Thymus (tissue), 14 donors: Measurements from ENCODE around the gene DLEC1. TPM values are rescaled to one million over a fixed set of nuclear protein-coding genes. Genes with fewer than 3 reads are reported as not detected.

Experiments used
- DNase-seq, 9 donors: peaks; one replicate each; pipeline ENCODE4 v3.0.0-alpha.2; 2013; ENCODE audit warnings: low spot score in 9 of 9, low read depth in 6 of 9, missing footprints in 1 of 9
- H3K27ac ChIP-seq, 2 donors: one replicate each; pipeline ENCODE4 v1.5.1; 2013; ENCODE audit warnings: control low read depth in 1 of 2, low read depth in 1 of 2, low read length in 1 of 2, mild to moderate bottlenecking in 1 of 2, moderate library complexity in 1 of 2
- H3K27me3 ChIP-seq, 2 donors: one replicate each; pipeline ENCODE4 v1.5.1; 2013; ENCODE audit warnings: low read length in 1 of 2; ENCODE audit not compliant: control insufficient read depth in 2 of 2, insufficient read depth in 1 of 2
- H3K36me3 ChIP-seq, 2 donors: one replicate each; pipeline ENCODE4 v1.5.1; 2013; ENCODE audit warnings: low read length in 1 of 2, mild to moderate bottlenecking in 1 of 2, moderate library complexity in 1 of 2; ENCODE audit not compliant: control insufficient read depth in 2 of 2, insufficient read depth in 2 of 2
- H3K4me1 ChIP-seq, 2 donors: one replicate each; pipeline ENCODE4 v1.5.1; 2013; ENCODE audit warnings: low read length in 2 of 2; ENCODE audit not compliant: control insufficient read depth in 2 of 2, insufficient read depth in 2 of 2
- H3K4me3 ChIP-seq, 2 donors: one replicate each; pipeline ENCODE4 v1.5.1; 2013; ENCODE audit warnings: low read length in 2 of 2, control low read depth in 1 of 2, mild to moderate bottlenecking in 1 of 2
- H3K9me3 ChIP-seq, 2 donors: one replicate each; pipeline ENCODE4 v1.5.1; 2013; ENCODE audit warnings: low read length in 1 of 2, mild to moderate bottlenecking in 1 of 2; ENCODE audit not compliant: control insufficient read depth in 2 of 2, insufficient read depth in 1 of 2
- WGBS: extraction: QIAGEN DNeasy Blood & Tissue Kit; methylation state at CpG from one replicate; pipeline ENCODE4 v1.1.7; 2013; 5-methylcytosine and 5-hydroxymethylcytosine counted together
- long read RNA-seq, 10 donors: transcript quantifications; one replicate each; lab custom pipeline, GENCODE V29; 2026
- polyA plus RNA-seq: library from polyadenylated mRNA; stranded (reverse); fragments of 200-250 nt; gene quantifications from one replicate; pipeline ENCODE4 v1.2.3, GENCODE V29; 2013
- total RNA-seq: library from RNA; stranded (reverse); fragments of 120-200 nt; gene quantifications from one replicate; pipeline ENCODE4 v1.2.4, GENCODE V29; 2013
- donor health status: healthy.

Gene DLEC1
- 0.09 TPM for total RNA-seq
- 0.52 TPM for polyA plus RNA-seq
- long read RNA-seq, donor 1 = 0 reads
- long read RNA-seq, donor 2, partial matches to known transcripts = 233 of 233 reads
- long read RNA-seq, donor 2, other reads (novel, unspliced or antisense) = 0 of 233 reads
- long read RNA-seq, donor 3, partial matches to known transcripts = 32 of 54 reads
- long read RNA-seq, donor 3, other reads (novel, unspliced or antisense) = 22 of 54 reads
- long read RNA-seq, donor 4, partial matches to known transcripts = 38 of 57 reads
- long read RNA-seq, donor 4, other reads (novel, unspliced or antisense) = 19 of 57 reads
- long read RNA-seq, donor 5 = 0 reads
- long read RNA-seq, donor 6, partial matches to known transcripts = 74 of 74 reads
- long read RNA-seq, donor 6, other reads (novel, unspliced or antisense) = 0 of 74 reads
- long read RNA-seq, donor 7, partial matches to known transcripts = 20 of 30 reads
- long read RNA-seq, donor 7, other reads (novel, unspliced or antisense) = 10 of 30 reads
- long read RNA-seq, donor 8 = 0 reads
- long read RNA-seq, donor 9, partial matches to known transcripts = 12 of 26 reads
- long read RNA-seq, donor 9, other reads (novel, unspliced or antisense) = 14 of 26 reads
- long read RNA-seq, donor 10, partial matches to known transcripts = 21 of 21 reads
- long read RNA-seq, donor 10, other reads (novel, unspliced or antisense) = 0 of 21 reads

GRCh38 chr3:38039101-38039898 lies at the start of gene DLEC1:
DLEC1 (plus strand) TSS chr3:38039208; CDS start chr3:38039226, 18 bp downstream.
- H3K4me3 ChIP-seq = peak within 1 kb of the TSS; percentile 52 to 54
- under 1% methylated on average over 67 of the region's 67 CpGs for WGBS
- no peaks in the 10 kb centered on the region for H3K36me3 ChIP-seq
- H3K9me3 ChIP-seq = peaks cover 0 to 3% of the 10 kb centered on the region in 2 donors
- H3K4me1 ChIP-seq = peaks cover 7 to 15% of the 10 kb centered on the region in 2 donors
- peak within 1 kb of the TSS in 1 of 2 donors; percentile 37 for H3K27ac ChIP-seq
- peak; percentile 71 to 91 (median 78) for DNase-seq
- peaks cover 6 to 27% of the 10 kb centered on the region in 2 donors for H3K27me3 ChIP-seq

GRCh38 chr3:37989821-37990480 lies 49.1 kb upstream of the DLEC1 start:
- Histone ChIP-seq H3K4me3 (no peak overlapping the region), H3K27me3 (no peaks in the 10 kb centered on the region), H3K9me3 (no peaks in the 10 kb centered on the region), H3K4me1 (peaks cover 2 to 12% of the 10 kb centered on the region in 2 donors), H3K27ac (no peak overlapping the region), H3K36me3 (no peaks in the 10 kb centered on the region)
- 94% methylated on average over 7 of the region's 7 CpGs for WGBS
- DNase-seq = no peak

GRCh38 chr3:37990527-37990926 lies 48.5 kb upstream of the DLEC1 start, which contains the start of gene VILL:
VILL (plus strand) TSS chr3:37990786; CDS start chr3:37993673, 2,887 bp downstream.
- H3K27ac ChIP-seq = no peak within 1 kb of the TSS
- peaks cover 0 to 3% of the 10 kb centered on the region in 2 donors for H3K36me3 ChIP-seq
- no peak for DNase-seq
- H3K4me1 ChIP-seq = peaks cover 5 to 16% of the 10 kb centered on the region in 2 donors
- WGBS = 94% methylated on average over 10 of the region's 10 CpGs
- H3K9me3 ChIP-seq = no peaks in the 10 kb centered on the region
- no peaks in the 10 kb centered on the region for H3K27me3 ChIP-seq
- H3K4me3 ChIP-seq = no peak within 1 kb of the TSS

- H3K4me3 ChIP-seq = no peak overlapping the region
- 89% methylated on average over 6 of the region's 6 CpGs for WGBS
Measured at GRCh38 chr3:37991109-37991508, 47.9 kb upstream of the DLEC1 start.

GRCh38 chr3:37991823-37992222 lies 47.2 kb upstream of the DLEC1 start:
- Histone ChIP-seq H3K4me1 (peaks cover 7 to 25% of the 10 kb centered on the region in 2 donors), H3K36me3 (peaks cover 6 to 11% of the 10 kb centered on the region in 2 donors), H3K9me3 (no peaks in the 10 kb centered on the region), H3K4me3 (no peak overlapping the region), H3K27ac (no peak overlapping the region), H3K27me3 (no peaks in the 10 kb centered on the region)
- WGBS = 95% methylated on average over 7 of the region's 7 CpGs
- no peak for DNase-seq

More at GRCh38 chr3:37991109-37991508, 47.9 kb upstream of the DLEC1 start:
- peaks cover under 1 to 6% of the 10 kb centered on the region in 2 donors for H3K36me3 ChIP-seq
- no peaks in the 10 kb centered on the region for H3K27me3 ChIP-seq
- H3K27ac ChIP-seq = no peak overlapping the region
- DNase-seq = no peak
- H3K4me1 ChIP-seq = peaks cover 5 to 22% of the 10 kb centered on the region in 2 donors
- no peaks in the 10 kb centered on the region for H3K9me3 ChIP-seq

- Histone ChIP-seq H3K4me3 (no peak overlapping the region), H3K9me3 (no peaks in the 10 kb centered on the region), H3K27me3 (no peaks in the 10 kb centered on the region), H3K36me3 (peaks cover 12% of the 10 kb centered on the region in 2 donors), H3K4me1 (peaks cover 7 to 26% of the 10 kb centered on the region in 2 donors), H3K27ac (no peak overlapping the region)
- no peak for DNase-seq
- 97% methylated on average over 9 of the region's 9 CpGs for WGBS
Measured at GRCh38 chr3:37992271-37993066, 46.5 kb upstream of the DLEC1 start.

GRCh38 chr3:37993067-37993455 lies 45.9 kb upstream of the DLEC1 start:
- peaks cover 17 to 18% of the 10 kb centered on the region in 2 donors for H3K36me3 ChIP-seq
- H3K27me3 ChIP-seq = no peaks in the 10 kb centered on the region
- no peak overlapping the region for H3K27ac ChIP-seq
- no peak for DNase-seq
- H3K4me1 ChIP-seq = peaks cover 8 to 29% of the 10 kb centered on the region in 2 donors
- H3K4me3 ChIP-seq = no peak overlapping the region
- 95% methylated on average over 8 of the region's 8 CpGs for WGBS
- H3K9me3 ChIP-seq = no peaks in the 10 kb centered on the region

- no peaks in the 10 kb centered on the region for H3K27me3 ChIP-seq
- peak overlapping the region; percentile 62 to 86 for H3K27ac ChIP-seq
- peak overlapping the region; percentile 52 to 82 for H3K4me3 ChIP-seq
- peaks cover 17 to 19% of the 10 kb centered on the region in 2 donors for H3K36me3 ChIP-seq
- peaks cover 11 to 33% of the 10 kb centered on the region in 2 donors for H3K4me1 ChIP-seq
- WGBS = 73% methylated on average over 6 of the region's 6 CpGs
- peaks cover 0 to 3% of the 10 kb centered on the region in 2 donors for H3K9me3 ChIP-seq
- DNase-seq = no peak
Measured at GRCh38 chr3:37993460-37993819, 45.6 kb upstream of the DLEC1 start.
